Measurements from ENCODE around the gene SPTLC3. TPM values are rescaled to one million over a fixed set of nuclear protein-coding genes. Genes with fewer than 3 reads are reported as not detected.

SPTLC3 gene
- total RNA-seq, 1 experiment from 2014 or later = 37.4 TPM

- DNase-seq (ENCODE audit: low read depth) = no peak
Observed at GRCh38 chr20:12984069-12984765, 24.6 kb upstream of the SPTLC3 start.

- DNase-seq (ENCODE audit: low read depth) = no peak
Observed at GRCh38 chr20:12984863-12985262, 23.9 kb upstream of the SPTLC3 start.

- no peak for DNase-seq (ENCODE audit: low read depth)
Observed at GRCh38 chr20:12987261-12987660, 21.5 kb upstream of the SPTLC3 start.

GRCh38 chr20:12989586-12990115, 19.1 kb upstream of the SPTLC3 start:
- no peak for DNase-seq (ENCODE audit: low read depth)

- DNase-seq (ENCODE audit: low read depth) = peak; percentile 61
Observed at GRCh38 chr20:12997128-12997655, 11.6 kb upstream of the SPTLC3 start.

- no peak for DNase-seq (ENCODE audit: low read depth)
Observed at GRCh38 chr20:12998046-12998445, 10.7 kb upstream of the SPTLC3 start.

GRCh38 chr20:12999201-12999600, 9.6 kb upstream of the SPTLC3 start:
- no peak for DNase-seq (ENCODE audit: low read depth)

- DNase-seq (ENCODE audit: low read depth) = no peak
Observed at GRCh38 chr20:13002251-13002650, 6.5 kb upstream of the SPTLC3 start.

GRCh38 chr20:13006825-13007224, 1.9 kb upstream of the SPTLC3 start:
- DNase-seq (ENCODE audit: low read depth) = no peak

- no peak for DNase-seq (ENCODE audit: low read depth)
Observed at GRCh38 chr20:13007596-13007995, 1.2 kb upstream of the SPTLC3 start.

GRCh38 chr20:13009682-13010406, 1.1 kb downstream of the SPTLC3 start:
- DNase-seq (ENCODE audit: low read depth) = peak; percentile 90

GRCh38 chr20:13012886-13013285, 4.1 kb downstream of the SPTLC3 start:
- no peak for DNase-seq (ENCODE audit: low read depth)

- no peak for DNase-seq (ENCODE audit: low read depth)
Observed at GRCh38 chr20:13013411-13013810, 4.6 kb downstream of the SPTLC3 start.

- peak; percentile 51 for DNase-seq (ENCODE audit: low read depth)
Observed at GRCh38 chr20:13017235-13017634, 8.5 kb downstream of the SPTLC3 start.

- no peak for DNase-seq (ENCODE audit: low read depth)
Observed at GRCh38 chr20:13017883-13018535, 9.2 kb downstream of the SPTLC3 start.

- no peak for DNase-seq (ENCODE audit: low read depth)
Observed at GRCh38 chr20:13021205-13021970, 12.6 kb downstream of the SPTLC3 start.

GRCh38 chr20:13022401-13023155, 13.8 kb downstream of the SPTLC3 start:
- DNase-seq (ENCODE audit: low read depth) = peak; percentile 91

- DNase-seq (ENCODE audit: low read depth) = no peak
Observed at GRCh38 chr20:13024596-13024995, 15.8 kb downstream of the SPTLC3 start.

GRCh38 chr20:13025181-13025580, 16.4 kb downstream of the SPTLC3 start:
- DNase-seq (ENCODE audit: low read depth) = no peak

GRCh38 chr20:13028001-13028400, 19.2 kb downstream of the SPTLC3 start:
- DNase-seq (ENCODE audit: low read depth) = peak; percentile 63

- DNase-seq (ENCODE audit: low read depth) = no peak
Observed at GRCh38 chr20:13028673-13029072, 19.9 kb downstream of the SPTLC3 start.
